NT2/D1 (cell line): Measurements from ENCODE around the gene EML1.

Experiments
- DNase-seq: peaks from one replicate; pipeline ENCODE4 v3.0.0-alpha.2; 2011; ENCODE audit warnings: low read depth, low spot score
- H3K27me3 ChIP-seq: 2 replicates; pipeline ENCODE4 v1.6.0; 2011; ENCODE audit warnings: mild to moderate bottlenecking; ENCODE audit not compliant: insufficient read length, insufficient read depth
- H3K36me3 ChIP-seq: 2 replicates; pipeline ENCODE4 v1.6.1; 2011; ENCODE audit warnings: mild to moderate bottlenecking, low read length, mixed read lengths; ENCODE audit not compliant: insufficient read depth, insufficient read length
- H3K4me1 ChIP-seq: 2 replicates; pipeline ENCODE4 v1.5.1; 2011; ENCODE audit not compliant: insufficient read depth, insufficient read length
- H3K4me3 ChIP-seq: 2 replicates; pipeline ENCODE4 v1.5.1; 2011; ENCODE audit warnings: low read depth; ENCODE audit not compliant: insufficient read length
- H3K9ac ChIP-seq: 2 replicates; pipeline ENCODE4 v1.6.0; 2011; ENCODE audit warnings: low read depth; ENCODE audit not compliant: insufficient read length
- H3K9me3 ChIP-seq: 2 replicates; pipeline ENCODE4 v1.5.1; 2011; ENCODE audit warnings: mild to moderate bottlenecking, low read length; ENCODE audit not compliant: insufficient read depth
- SUZ12 ChIP-seq: IDR thresholded peaks from 2 replicates; pipeline ENCODE4 v1.6.1; 2011; ENCODE audit not compliant: insufficient read length, insufficient read depth; ENCODE audit errors: extremely low read depth
- YY1 ChIP-seq: IDR thresholded peaks from 2 replicates; pipeline ENCODE4 v1.6.1; 2011; ENCODE audit not compliant: insufficient read length, insufficient read depth
- ZNF274 ChIP-seq: IDR thresholded peaks from 2 replicates; pipeline ENCODE4 v1.6.1; 2011; ENCODE audit warnings: mild to moderate bottlenecking, low read depth, low read length

Gene EML1

GRCh38 chr14:99816642-99817041 is 23.4 kb downstream of the EML1 start:
- H3K4me1 ChIP-seq, result no peaks in the 10 kb centered on the region
- no peak for TF ChIP-seq SUZ12
- TF ChIP-seq YY1, result no peak
- no peak for TF ChIP-seq ZNF274
- H3K27me3 ChIP-seq, result no peaks in the 10 kb centered on the region
- no peak overlapping the region for H3K9ac ChIP-seq
- no peaks in the 10 kb centered on the region for H3K9me3 ChIP-seq
- H3K36me3 ChIP-seq, result no peaks in the 10 kb centered on the region
- no peak overlapping the region for H3K4me3 ChIP-seq
- no peak for DNase-seq

DNA sequence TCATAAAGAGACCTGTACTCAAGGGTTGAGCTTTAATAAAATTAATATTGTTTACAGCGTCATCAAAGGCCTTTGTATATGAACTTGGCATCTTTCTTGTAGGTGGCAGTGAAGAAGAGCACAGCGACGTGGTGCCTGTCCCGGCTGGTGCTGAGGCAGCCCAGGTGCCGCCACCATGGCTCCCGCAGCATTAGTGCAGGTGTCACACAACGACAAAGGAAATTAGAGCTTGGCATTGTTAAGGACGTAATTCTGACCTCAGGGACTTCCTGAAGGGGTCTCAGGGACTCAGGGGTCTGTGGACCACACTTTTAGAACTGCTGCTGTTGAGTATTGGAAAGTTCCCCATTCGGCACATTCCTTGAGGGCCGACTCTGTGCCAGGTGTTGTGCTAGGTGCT is 24.1 kb downstream of the EML1 start:
- H3K27me3 ChIP-seq, result no peaks in the 10 kb centered on the region
- TF ChIP-seq ZNF274 (no peak), YY1 (no peak), SUZ12 (no peak)

DNA sequence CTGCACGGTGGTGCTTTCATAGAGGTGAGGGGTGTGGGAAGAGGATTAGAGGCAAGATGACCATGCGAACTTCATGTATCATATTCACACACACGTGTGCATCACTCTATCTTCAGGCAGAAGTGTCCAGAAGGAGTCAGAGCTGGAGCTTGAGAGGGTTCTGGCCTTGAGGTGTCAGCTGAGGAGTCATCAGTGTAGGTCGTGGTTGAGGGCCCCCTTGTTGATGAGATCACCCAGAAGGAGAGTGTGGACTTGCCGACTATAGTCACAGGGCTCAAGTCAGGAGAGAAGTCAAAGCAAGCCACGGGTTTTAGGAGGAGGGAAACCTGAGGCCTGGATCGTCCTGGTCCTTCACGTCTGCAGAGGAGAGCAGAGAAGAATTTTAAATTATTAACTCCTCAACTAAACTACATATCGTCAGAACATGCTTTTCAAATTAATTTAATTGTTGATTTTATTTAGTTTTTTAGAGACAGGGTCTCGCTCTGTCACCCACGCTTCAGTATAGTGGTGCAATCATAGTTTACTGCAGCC is 25.4 kb downstream of the EML1 start:
- Histone ChIP-seq H3K27me3 (no peaks in the 10 kb centered on the region), H3K4me3 (no peak overlapping the region), H3K36me3 (peaks cover 5% of the 10 kb centered on the region), H3K9me3 (no peaks in the 10 kb centered on the region), H3K4me1 (peaks cover 6% of the 10 kb centered on the region), H3K9ac (no peak overlapping the region)
- no peak for DNase-seq
- TF ChIP-seq SUZ12, result no peak
- TF ChIP-seq YY1, result no peak
- TF ChIP-seq ZNF274, result no peak

More for the DNA sequence above, 24.1 kb downstream of the EML1 start:
- H3K9ac ChIP-seq, result no peak overlapping the region
- H3K4me1 ChIP-seq, result no peaks in the 10 kb centered on the region
- H3K4me3 ChIP-seq, result no peak overlapping the region
- no peaks in the 10 kb centered on the region for H3K36me3 ChIP-seq
- DNase-seq, result no peak
- no peaks in the 10 kb centered on the region for H3K9me3 ChIP-seq

DNA sequence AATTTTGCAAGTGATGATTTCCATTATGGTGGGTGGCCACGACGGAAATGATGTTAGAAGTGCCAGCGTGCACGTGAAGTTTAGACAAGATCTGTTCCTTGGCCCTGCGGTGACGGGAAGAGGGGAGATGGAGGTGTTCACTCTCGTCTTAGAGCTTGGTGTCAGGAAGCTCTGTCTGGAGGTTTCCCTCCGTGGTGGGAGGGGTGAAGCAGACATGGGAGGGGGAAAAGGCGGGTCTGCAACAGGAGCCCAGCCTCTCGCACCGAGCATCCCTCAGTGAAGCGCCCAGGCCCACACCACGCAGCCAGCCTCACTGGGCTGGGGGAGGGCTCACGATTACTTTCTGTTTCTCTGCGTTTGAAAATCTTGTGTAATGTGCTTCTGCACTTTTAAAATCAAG is 26.3 kb downstream of the EML1 start:
- TF ChIP-seq ZNF274 (no peak), SUZ12 (no peak), YY1 (no peak)
- Histone ChIP-seq H3K27me3 (no peaks in the 10 kb centered on the region), H3K36me3 (peaks cover 5% of the 10 kb centered on the region), H3K9ac (no peak overlapping the region), H3K9me3 (no peaks in the 10 kb centered on the region), H3K4me1 (peaks cover 6% of the 10 kb centered on the region), H3K4me3 (no peak overlapping the region)
- DNase-seq, result no peak

- Histone ChIP-seq H3K9ac (no peak overlapping the region), H3K4me3 (no peak overlapping the region), H3K27me3 (no peaks in the 10 kb centered on the region), H3K9me3 (no peaks in the 10 kb centered on the region), H3K4me1 (peaks cover 6% of the 10 kb centered on the region), H3K36me3 (peaks cover 5% of the 10 kb centered on the region)
- TF ChIP-seq YY1 (no peak), ZNF274 (no peak), SUZ12 (no peak)
- DNase-seq, result no peak
These were observed 27.6 kb downstream of the EML1 start for GRCh38 chr14:99820702-99821331.

- Histone ChIP-seq H3K27me3 (no peaks in the 10 kb centered on the region), H3K9me3 (no peaks in the 10 kb centered on the region), H3K4me3 (no peak overlapping the region), H3K9ac (no peak overlapping the region), H3K36me3 (peaks cover 5% of the 10 kb centered on the region), H3K4me1 (peaks cover 7% of the 10 kb centered on the region)
- DNase-seq, result no peak
- TF ChIP-seq ZNF274, result no peak
These were observed 28.6 kb downstream of the EML1 start for GRCh38 chr14:99821519-99822508.
